GM23248 (cell line): ENCODE data around the gene WDR45. TPM values are rescaled to one million over a fixed set of nuclear protein-coding genes. Genes with fewer than 3 reads are reported as not detected.

Experiments
- DNase-seq: peaks from one replicate; pipeline ENCODE4 v3.0.0-alpha.2; 2015
- H2AFZ ChIP-seq: fragments of 200-600 bp; sonication (generic); 2 replicates; pipeline ENCODE4 v1.6.1; 2016; ENCODE audit warnings: antibody characterized with exemption
- H3F3A ChIP-seq: fragments of 200-600 bp; sonication (generic); 2 replicates; pipeline ENCODE4 v1.6.1; 2016; ENCODE audit warnings: mild to moderate bottlenecking, antibody characterized with exemption, mixed run types; ENCODE audit not compliant: insufficient read depth
- H3K27ac ChIP-seq: fragments of 200-600 bp; sonication (generic); 2 replicates; pipeline ENCODE4 v1.5.1; 2016; ENCODE audit warnings: mild to moderate bottlenecking
- H3K27me3 ChIP-seq: fragments of 200-600 bp; sonication (generic); replicated peaks from 2 replicates; pipeline ENCODE4 v1.6.1; 2016; ENCODE audit warnings: mild to moderate bottlenecking; ENCODE audit not compliant: insufficient read depth
- H3K36me3 ChIP-seq: fragments of 200-600 bp; sonication (generic); 2 replicates; pipeline ENCODE4 v1.6.1; 2016; ENCODE audit warnings: low read depth, mild to moderate bottlenecking
- H3K4me1 ChIP-seq: fragments of 200-600 bp; sonication (generic); 2 replicates; pipeline ENCODE4 v1.6.1; 2016; ENCODE audit warnings: mild to moderate bottlenecking; ENCODE audit not compliant: insufficient read depth
- H3K4me2 ChIP-seq: fragments of 200-600 bp; sonication (generic); one replicate; pipeline ENCODE4 v1.6.1; 2016; ENCODE audit warnings: mild to moderate bottlenecking; ENCODE audit not compliant: unreplicated experiment
- H3K4me3 ChIP-seq: fragments of 200-600 bp; sonication (generic); 2 replicates; pipeline ENCODE4 v1.5.1; 2016; ENCODE audit warnings: mild to moderate bottlenecking
- H3K79me2 ChIP-seq: fragments of 200-600 bp; sonication (generic); 2 replicates; pipeline ENCODE4 v1.6.1; 2016; ENCODE audit warnings: mild to moderate bottlenecking; ENCODE audit not compliant: insufficient read depth
- H3K9ac ChIP-seq: fragments of 200-600 bp; sonication (generic); 2 replicates; pipeline ENCODE4 v1.6.1; 2016; ENCODE audit warnings: mild to moderate bottlenecking
- H3K9me2 ChIP-seq: fragments of 200-600 bp; sonication (generic); 2 replicates; pipeline ENCODE4 v1.6.1; 2016; ENCODE audit warnings: mixed run types, mild to moderate bottlenecking, moderate library complexity; ENCODE audit not compliant: insufficient read depth
- H3K9me3 ChIP-seq: fragments of 200-600 bp; sonication (generic); one replicate; pipeline ENCODE4 v1.6.1; 2017; ENCODE audit warnings: low read depth
- H4K20me1 ChIP-seq: fragments of 200-600 bp; sonication (generic); 2 replicates; pipeline ENCODE4 v1.6.0; 2016; ENCODE audit not compliant: insufficient read depth
- EZH2 ChIP-seq: fragments of 200-600 bp; sonication (generic); IDR thresholded peaks from 2 replicates; pipeline ENCODE4 v1.6.1; 2018; ENCODE audit warnings: antibody characterized with exemption, mild to moderate bottlenecking; ENCODE audit not compliant: insufficient read depth, poor library complexity, severe bottlenecking
- EZH2phosphoT487 ChIP-seq: fragments of 200-600 bp; sonication (generic); IDR thresholded peaks from 2 replicates; pipeline ENCODE4 v1.6.1; 2018; ENCODE audit warnings: antibody characterized with exemption, moderate library complexity, mild to moderate bottlenecking, low read depth; ENCODE audit not compliant: insufficient read depth
- WGBS, 2 experiments: methylation state at CpG; one replicate each; pipeline ENCODE4 v1.1.6; 2015 to 2017; ENCODE audit warnings: low lambda C conversion rate in 2 of 2, low coverage in 1 of 2; ENCODE audit errors: missing lambda C conversion rate in 2 of 2; 5-methylcytosine and 5-hydroxymethylcytosine counted together
- in situ Hi-C: fragments of 300-500 bp; cut with MboI; formaldehyde crosslinking; loops from 2 replicates; pipeline ENCODE4 v1.15.0; 2020
- polyA plus RNA-seq: library from polyadenylated mRNA; unstranded; fragments of >200 nt; fragmentation: Nextera tagmentation; extraction: Ambion mirVana; gene quantifications from 2 replicates; pipeline ENCODE4 v1.2.1, GENCODE V29; 2016
- total RNA-seq: library from RNA; depleted of rRNA; stranded (reverse); fragments of >200 nt; shearing (Covaris generic); gene quantifications from 2 replicates; pipeline ENCODE4 v1.2.3, GENCODE V29; 2014

The WDR45 gene
- total and polyA plus RNA-seq, 2 experiments from 2014 or later, result 78.5 to 103 TPM

- Histone ChIP-seq H3K27ac (no peak overlapping the region), H3K36me3 (no peaks in the 10 kb centered on the region), H3K4me3 (no peak overlapping the region), H3K9me3 (no peaks in the 10 kb centered on the region), H3K4me1 (no peaks in the 10 kb centered on the region), H3K79me2 (no peaks in the 10 kb centered on the region), H3K9ac (no peak overlapping the region), H2AFZ (no peak overlapping the region), H3K4me2 (no peak overlapping the region), H3K9me2 (no peaks in the 10 kb centered on the region), H4K20me1 (no peaks in the 10 kb centered on the region), H3K27me3 (no peaks in the 10 kb centered on the region), H3F3A (no peaks in the 10 kb centered on the region)
- WGBS, 2 experiments, result 62 to 84% methylated on average over 7 to 8 of the region's 9 CpGs
- TF ChIP-seq EZH2, result no peak
- TF ChIP-seq EZH2phosphoT487, result no peak
- in situ Hi-C loops, result no loop called here
- DNase-seq, result no peak
These were observed 22.5 kb upstream of the WDR45 start for GRCh38 chrX:49102190-49102589.

- TF ChIP-seq EZH2 (no peak), EZH2phosphoT487 (no peak)
- no peak overlapping the region for H3K4me2 ChIP-seq
- H3F3A ChIP-seq, result no peaks in the 10 kb centered on the region
- no peaks in the 10 kb centered on the region for H3K4me1 ChIP-seq
- DNase-seq, result no peak
- H3K9me3 ChIP-seq, result no peaks in the 10 kb centered on the region
- no peaks in the 10 kb centered on the region for H3K79me2 ChIP-seq
- H3K9me2 ChIP-seq, result no peaks in the 10 kb centered on the region
- in situ Hi-C loops, result no loop called here
- H4K20me1 ChIP-seq, result no peaks in the 10 kb centered on the region
- 0 out of 2 replicates have a peak overlapping the region, but pooled peaks have one; percentile 58 for H2AFZ ChIP-seq
- 3 to 13% methylated on average over 7 to 9 of the region's 9 CpGs for WGBS, 2 experiments
- no peaks in the 10 kb centered on the region for H3K36me3 ChIP-seq
- peak overlapping the region; percentile 57 for H3K9ac ChIP-seq
- no peak overlapping the region for H3K27ac ChIP-seq
- peak overlapping the region; percentile 82 for H3K4me3 ChIP-seq
- H3K27me3 ChIP-seq, result no peaks in the 10 kb centered on the region
These were observed 21.9 kb upstream of the WDR45 start for GRCh38 chrX:49101629-49101984.

GRCh38 chrX:49100704-49101628 is 21.3 kb upstream of the WDR45 start:
- H3K4me2 ChIP-seq, result peak overlapping the region; percentile 80
- no peaks in the 10 kb centered on the region for H3K36me3 ChIP-seq
- peak; percentile 93 for DNase-seq
- no peaks in the 10 kb centered on the region for H3K9me3 ChIP-seq
- no peaks in the 10 kb centered on the region for H3K9me2 ChIP-seq
- peak overlapping the region; percentile 39 for H3K27ac ChIP-seq
- H3K27me3 ChIP-seq, result no peaks in the 10 kb centered on the region
- no peaks in the 10 kb centered on the region for H4K20me1 ChIP-seq
- H2AFZ ChIP-seq, result peak overlapping the region; percentile 92
- no peaks in the 10 kb centered on the region for H3K4me1 ChIP-seq
- no peaks in the 10 kb centered on the region for H3F3A ChIP-seq
- TF ChIP-seq EZH2phosphoT487, result no peak
- no peak for TF ChIP-seq EZH2
- in situ Hi-C loops, result no loop called here
- peak overlapping the region; percentile 75 for H3K9ac ChIP-seq
- 1% methylated on average over 32 to 35 of the region's 74 CpGs for WGBS, 2 experiments
- H3K4me3 ChIP-seq, result peak overlapping the region; percentile 82
- H3K79me2 ChIP-seq, result no peaks in the 10 kb centered on the region

DNA sequence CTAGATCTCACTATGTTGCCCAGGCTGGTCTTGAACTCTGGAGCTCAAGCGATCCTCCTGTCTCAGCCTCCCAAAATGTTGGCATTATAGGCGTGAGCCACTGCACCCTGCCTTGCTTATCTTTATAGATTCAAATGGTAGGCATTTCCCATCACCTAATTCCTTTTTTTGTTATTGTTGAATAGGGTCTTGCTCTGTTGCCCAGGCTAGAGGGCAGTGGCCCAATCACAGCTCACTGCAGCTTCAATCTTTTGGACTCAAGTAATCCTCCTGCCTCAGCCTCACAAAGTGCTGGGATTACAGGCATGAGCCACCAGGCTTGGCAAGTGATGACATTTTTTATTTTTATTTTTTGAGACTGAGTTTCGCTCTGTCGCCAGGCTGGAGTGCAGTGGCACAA is 16.7 kb upstream of the WDR45 start:
- TF ChIP-seq EZH2phosphoT487 (no peak), EZH2 (no peak)
- no peaks in the 10 kb centered on the region for H4K20me1 ChIP-seq
- DNase-seq, result no peak
- H3K9ac ChIP-seq, result no peak overlapping the region
- no peaks in the 10 kb centered on the region for H3K9me2 ChIP-seq
- H3F3A ChIP-seq, result no peaks in the 10 kb centered on the region
- no peaks in the 10 kb centered on the region for H3K9me3 ChIP-seq
- H3K79me2 ChIP-seq, result no peaks in the 10 kb centered on the region
- H3K36me3 ChIP-seq, result no peaks in the 10 kb centered on the region
- H3K4me2 ChIP-seq, result no peak overlapping the region
- in situ Hi-C loops, result no loop called here
- H3K4me3 ChIP-seq, result no peak overlapping the region
- no peaks in the 10 kb centered on the region for H3K4me1 ChIP-seq
- H2AFZ ChIP-seq, result no peak overlapping the region
- H3K27me3 ChIP-seq, result no peaks in the 10 kb centered on the region
- H3K27ac ChIP-seq, result no peak overlapping the region
- 96% methylated on average over 3 to 4 of the region's 4 CpGs for whole genome bisulfite sequencing, 2 experiments
